Panc1 (cell line): ENCODE measurements around the gene LONP2. TPM values are rescaled to one million over a fixed set of nuclear protein-coding genes. Genes with fewer than 3 reads are reported as not detected.

Experiments used
- ATAC-seq: fragments of 200-7000 bp; cut with Tn5 transposase; 2 replicates; pipeline ENCODE4 v1.9.1; 2020; ENCODE audit warnings: mild to moderate bottlenecking, moderate library complexity
- BruUV-seq: library from RNA; stranded (reverse); fragments of 400-500 nt; replicated peaks from 2 replicates; lab custom pipeline; 2021; lab: Mats Ljungman, UMichigan
- CTCF ChIA-PET: fragments of 300-600 bp; sonication (Branson Sonifier 250); formaldehyde crosslinking; loops from one replicate; lab custom pipeline; 2022; ENCODE audit warnings: antibody characterized with exemption; lab: Charles Lee
- POLR2A ChIA-PET: fragments of 300-600 bp; sonication (Branson Sonifier 250); formaldehyde crosslinking; loops from one replicate; lab custom pipeline; 2022; ENCODE audit warnings: antibody characterized with exemption; lab: Charles Lee
- DNase-seq: peaks from one replicate; pipeline ENCODE4 v3.0.0-alpha.2; 2010; ENCODE audit warnings: low read depth, low spot score
- H3K27ac ChIP-seq: 2 replicates; pipeline ENCODE4 v1.5.1; 2011; ENCODE audit warnings: mild to moderate bottlenecking, low read length, inconsistent platforms
- H3K27me3 ChIP-seq: fragments of 200-500 bp; sonication (Bioruptor generic); 2 replicates; pipeline ENCODE4 v1.6.0; 2014; ENCODE audit warnings: low read length, inconsistent platforms; ENCODE audit not compliant: control insufficient read depth, insufficient read depth
- H3K36me3 ChIP-seq: fragments of 200-500 bp; sonication (Bioruptor generic); 2 replicates; pipeline ENCODE4 v1.5.1; 2014; ENCODE audit warnings: inconsistent platforms, mild to moderate bottlenecking, low read length, moderate library complexity; ENCODE audit not compliant: control insufficient read depth, insufficient read depth
- H3K4me1 ChIP-seq: 2 replicates; pipeline ENCODE4 v1.5.1; 2011; ENCODE audit warnings: inconsistent platforms, mild to moderate bottlenecking, low read length, moderate library complexity; ENCODE audit not compliant: control insufficient read depth, insufficient read depth
- H3K4me3 ChIP-seq, 2 experiments: 2 replicates each; pipeline ENCODE4 v1.5.1; 2011 to 2012; ENCODE audit warnings: low read depth in 2 of 2, low read length in 2 of 2, mild to moderate bottlenecking in 2 of 2, inconsistent platforms in 1 of 2, moderate library complexity in 1 of 2
- H3K9me3 ChIP-seq: fragments of 200-500 bp; sonication (Bioruptor generic); 2 replicates; pipeline ENCODE4 v1.5.1; 2014; ENCODE audit warnings: low read depth, mild to moderate bottlenecking, inconsistent platforms, low read length, moderate library complexity; ENCODE audit not compliant: control insufficient read depth, insufficient read depth
- POLR2AphosphoS5 ChIP-seq: IDR thresholded peaks from 2 replicates; pipeline ENCODE4 v1.6.1; 2012; ENCODE audit warnings: mild to moderate bottlenecking, low read depth, low read length, moderate library complexity
- SIN3A ChIP-seq: IDR thresholded peaks from 2 replicates; pipeline ENCODE4 v1.6.1; 2012; ENCODE audit warnings: low read depth, mild to moderate bottlenecking, low read length, moderate library complexity, borderline replicate concordance; ENCODE audit not compliant: insufficient read depth
- TCF7L2 ChIP-seq: IDR thresholded peaks from 2 replicates; pipeline ENCODE4 v1.6.1; 2011; ENCODE audit warnings: mild to moderate bottlenecking, low read depth, low read length, inconsistent platforms
- in situ Hi-C: cut with HindIII; loops from 2 replicates; pipeline ENCODE4 v1.10.0; 2016; ENCODE audit warnings: low sequenced_read_pairs, low pct_unique_long_range_greater_than_20kb
- intact Hi-C: fragments of 100-400 bp; cut with micrococcal nuclease; formaldehyde crosslinking; loops from one replicate; pipeline ENCODE4 v1.10.0; 2022; ENCODE audit not compliant: unreplicated experiment
- total RNA-seq: library from RNA; stranded (reverse); gene quantifications from one replicate; pipeline ENCODE4 v1.2.1, GENCODE V29; 2021; ENCODE audit not compliant: unreplicated experiment
- TF ChIP-seq, protein P1 (sequence below), 2 experiments: IDR thresholded peaks; 2 replicates each; pipeline ENCODE4 v1.6.1; 2011 to 2012; ENCODE audit warnings: low read depth in 2 of 2, control low read depth in 1 of 2, low read length in 1 of 2, mild to moderate bottlenecking in 1 of 2, moderate library complexity in 1 of 2; ENCODE audit not compliant: insufficient read depth in 1 of 2
- TF ChIP-seq, protein P2 (sequence below): fragments of 450-650 bp; IDR thresholded peaks from 2 replicates; pipeline ENCODE4 v1.5.1; 2017; ENCODE audit warnings: mild to moderate bottlenecking

Gene LONP2
- total RNA-seq, 1 experiment from 2014 or later, result 22.9 TPM

DNA sequence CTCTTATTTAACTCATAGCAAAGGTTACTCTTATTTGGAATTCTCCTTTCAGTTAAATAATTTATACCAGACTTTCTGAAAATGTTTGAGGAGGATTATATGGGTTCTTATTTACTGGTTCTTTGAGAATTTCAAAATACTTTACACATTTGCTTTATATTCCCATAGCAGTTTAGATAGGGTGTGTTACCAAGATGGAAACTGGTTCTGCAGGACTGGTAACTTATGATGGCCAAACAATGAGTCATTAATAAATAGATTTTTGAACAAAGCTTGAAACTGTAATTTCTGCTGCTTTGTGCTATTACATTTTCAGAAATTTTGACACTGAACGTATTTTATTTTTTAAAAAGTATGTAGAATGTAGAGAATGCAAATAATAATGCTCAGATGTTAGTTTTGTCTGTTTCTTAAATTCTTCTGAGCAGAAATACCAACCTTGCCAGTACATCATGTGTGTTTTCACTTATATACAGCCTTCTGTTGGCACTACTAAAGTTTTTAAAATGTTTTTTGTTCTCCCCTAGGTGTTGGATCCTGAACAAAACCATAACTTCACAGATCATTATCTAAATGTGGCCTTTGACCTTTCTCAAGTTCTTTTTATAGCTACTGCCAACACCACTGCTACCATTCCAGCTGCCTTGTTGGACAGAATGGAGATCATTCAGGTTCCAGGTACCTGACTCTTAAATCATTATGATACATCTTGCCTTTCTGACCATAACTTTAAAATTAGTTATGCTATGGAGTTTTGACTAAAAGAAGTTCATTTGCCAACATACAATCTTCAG lies 51.6 kb downstream of the LONP2 start:
- no peaks in the 10 kb centered on the region for H3K9me3 ChIP-seq
- ChIA-PET POLR2A (no interaction called here), CTCF (no interaction called here)
- no peak for DNase-seq
- no TSS peak for BruUV-seq
- no peaks in the 10 kb centered on the region for H3K4me1 ChIP-seq
- TF ChIP-seq, protein P1, sequence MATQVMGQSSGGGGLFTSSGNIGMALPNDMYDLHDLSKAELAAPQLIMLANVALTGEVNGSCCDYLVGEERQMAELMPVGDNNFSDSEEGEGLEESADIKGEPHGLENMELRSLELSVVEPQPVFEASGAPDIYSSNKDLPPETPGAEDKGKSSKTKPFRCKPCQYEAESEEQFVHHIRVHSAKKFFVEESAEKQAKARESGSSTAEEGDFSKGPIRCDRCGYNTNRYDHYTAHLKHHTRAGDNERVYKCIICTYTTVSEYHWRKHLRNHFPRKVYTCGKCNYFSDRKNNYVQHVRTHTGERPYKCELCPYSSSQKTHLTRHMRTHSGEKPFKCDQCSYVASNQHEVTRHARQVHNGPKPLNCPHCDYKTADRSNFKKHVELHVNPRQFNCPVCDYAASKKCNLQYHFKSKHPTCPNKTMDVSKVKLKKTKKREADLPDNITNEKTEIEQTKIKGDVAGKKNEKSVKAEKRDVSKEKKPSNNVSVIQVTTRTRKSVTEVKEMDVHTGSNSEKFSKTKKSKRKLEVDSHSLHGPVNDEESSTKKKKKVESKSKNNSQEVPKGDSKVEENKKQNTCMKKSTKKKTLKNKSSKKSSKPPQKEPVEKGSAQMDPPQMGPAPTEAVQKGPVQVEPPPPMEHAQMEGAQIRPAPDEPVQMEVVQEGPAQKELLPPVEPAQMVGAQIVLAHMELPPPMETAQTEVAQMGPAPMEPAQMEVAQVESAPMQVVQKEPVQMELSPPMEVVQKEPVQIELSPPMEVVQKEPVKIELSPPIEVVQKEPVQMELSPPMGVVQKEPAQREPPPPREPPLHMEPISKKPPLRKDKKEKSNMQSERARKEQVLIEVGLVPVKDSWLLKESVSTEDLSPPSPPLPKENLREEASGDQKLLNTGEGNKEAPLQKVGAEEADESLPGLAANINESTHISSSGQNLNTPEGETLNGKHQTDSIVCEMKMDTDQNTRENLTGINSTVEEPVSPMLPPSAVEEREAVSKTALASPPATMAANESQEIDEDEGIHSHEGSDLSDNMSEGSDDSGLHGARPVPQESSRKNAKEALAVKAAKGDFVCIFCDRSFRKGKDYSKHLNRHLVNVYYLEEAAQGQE (IDR thresholded peaks at IDR 0.05; ENCODE audit: insufficient read depth in 1 of 2, low read depth in 2 of 2, low read length in 1 of 2), result no peak
- TF ChIP-seq, protein P2, sequence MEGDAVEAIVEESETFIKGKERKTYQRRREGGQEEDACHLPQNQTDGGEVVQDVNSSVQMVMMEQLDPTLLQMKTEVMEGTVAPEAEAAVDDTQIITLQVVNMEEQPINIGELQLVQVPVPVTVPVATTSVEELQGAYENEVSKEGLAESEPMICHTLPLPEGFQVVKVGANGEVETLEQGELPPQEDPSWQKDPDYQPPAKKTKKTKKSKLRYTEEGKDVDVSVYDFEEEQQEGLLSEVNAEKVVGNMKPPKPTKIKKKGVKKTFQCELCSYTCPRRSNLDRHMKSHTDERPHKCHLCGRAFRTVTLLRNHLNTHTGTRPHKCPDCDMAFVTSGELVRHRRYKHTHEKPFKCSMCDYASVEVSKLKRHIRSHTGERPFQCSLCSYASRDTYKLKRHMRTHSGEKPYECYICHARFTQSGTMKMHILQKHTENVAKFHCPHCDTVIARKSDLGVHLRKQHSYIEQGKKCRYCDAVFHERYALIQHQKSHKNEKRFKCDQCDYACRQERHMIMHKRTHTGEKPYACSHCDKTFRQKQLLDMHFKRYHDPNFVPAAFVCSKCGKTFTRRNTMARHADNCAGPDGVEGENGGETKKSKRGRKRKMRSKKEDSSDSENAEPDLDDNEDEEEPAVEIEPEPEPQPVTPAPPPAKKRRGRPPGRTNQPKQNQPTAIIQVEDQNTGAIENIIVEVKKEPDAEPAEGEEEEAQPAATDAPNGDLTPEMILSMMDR, result no peak
- TF ChIP-seq TCF7L2, result no peak
- no peak for TF ChIP-seq SIN3A
- no peak for TF ChIP-seq POLR2AphosphoS5
- intact Hi-C loops, result no loop called here
- no peak overlapping the region for H3K4me3 ChIP-seq
- H3K36me3 ChIP-seq, result no peaks in the 10 kb centered on the region
- no peak overlapping the region for H3K27ac ChIP-seq
- in situ Hi-C loops, result no loop called here
- ATAC-seq, result no peak
- no peaks in the 10 kb centered on the region for H3K27me3 ChIP-seq

DNA sequence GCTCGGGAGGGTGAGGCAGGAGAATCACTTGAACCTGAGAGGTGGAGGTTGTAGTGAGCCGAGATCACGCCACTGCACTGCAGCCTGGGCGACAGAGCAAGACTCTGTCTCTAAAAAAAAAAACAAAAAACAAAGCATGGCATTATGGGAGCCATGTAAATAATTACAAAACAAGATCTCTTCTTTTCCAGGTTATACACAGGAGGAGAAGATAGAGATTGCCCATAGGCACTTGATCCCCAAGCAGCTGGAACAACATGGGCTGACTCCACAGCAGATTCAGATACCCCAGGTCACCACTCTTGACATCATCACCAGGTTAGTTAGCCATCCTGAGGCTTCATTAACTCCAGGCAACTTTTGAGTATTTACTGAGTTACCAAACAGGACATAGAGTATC lies 55.4 kb downstream of the LONP2 start:
- CTCF ChIA-PET, result no interaction called here
- ATAC-seq (no peak), DNase-seq (no peak)
- H3K4me3 ChIP-seq, result no peak overlapping the region
- POLR2A ChIA-PET, result no interaction called here
- no peaks in the 10 kb centered on the region for H3K4me1 ChIP-seq
- no peaks in the 10 kb centered on the region for H3K27me3 ChIP-seq
- H3K9me3 ChIP-seq, result no peaks in the 10 kb centered on the region
- intact Hi-C loops, result no loop called here
- H3K36me3 ChIP-seq, result no peaks in the 10 kb centered on the region; the same call in none of the 2 replicates
- no peak overlapping the region; the same call in 1 of the 2 replicates for H3K27ac ChIP-seq
- BruUV-seq, result no TSS peak
- TF ChIP-seq, protein P1 (IDR thresholded peaks at IDR 0.05; ENCODE audit: insufficient read depth in 1 of 2, low read depth in 2 of 2, low read length in 1 of 2), result no peak
- TF ChIP-seq, protein P2, result no peak
- TF ChIP-seq POLR2AphosphoS5, result no peak
- no peak for TF ChIP-seq SIN3A
- no peak for TF ChIP-seq TCF7L2
- in situ Hi-C loops, result no loop called here
